ENCODE data around the gene LDLR.
"Not testable (repeated sequence)": the region's sequence is repeated elsewhere in the genome, so short reads cannot be mapped to it uniquely, and the experiment has no call there.

LDLR gene

GRCh38 chr19:11142528-11143171, 53.4 kb downstream of the LDLR start:
- no peak for DNase-seq

- DNase-seq: no peak
These were observed 56.3 kb downstream of the LDLR start for GRCh38 chr19:11145536-11145924.

DNA sequence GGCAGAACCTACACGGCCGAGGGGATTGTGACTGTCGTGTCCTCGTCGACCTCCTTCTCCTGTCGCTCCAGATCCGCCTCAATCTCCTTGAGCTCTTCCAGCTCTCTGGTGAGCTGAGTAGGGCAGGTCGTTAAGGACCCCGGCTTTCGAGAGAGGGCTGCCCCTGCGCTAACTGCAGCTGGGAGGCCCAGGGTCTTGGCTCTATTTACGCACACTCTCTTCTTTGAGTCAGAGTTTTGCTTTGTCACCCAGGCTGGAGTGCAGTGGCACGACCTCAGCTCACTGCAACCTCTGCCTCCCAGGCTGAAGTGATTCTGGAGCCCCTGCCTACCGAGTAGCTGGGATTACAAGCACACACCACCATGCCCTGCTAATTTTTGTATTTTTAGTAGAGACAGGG, 58.7 kb downstream of the LDLR start:
- DNase-seq: no peak

GRCh38 chr19:11151181-11151580, 61.9 kb downstream of the LDLR start:
- no peak for DNase-seq

- no peak for DNase-seq
These were observed 63.2 kb downstream of the LDLR start for GRCh38 chr19:11152318-11153062.

GRCh38 chr19:11154683-11155047, 65.4 kb downstream of the LDLR start:
- DNase-seq: no peak

DNA sequence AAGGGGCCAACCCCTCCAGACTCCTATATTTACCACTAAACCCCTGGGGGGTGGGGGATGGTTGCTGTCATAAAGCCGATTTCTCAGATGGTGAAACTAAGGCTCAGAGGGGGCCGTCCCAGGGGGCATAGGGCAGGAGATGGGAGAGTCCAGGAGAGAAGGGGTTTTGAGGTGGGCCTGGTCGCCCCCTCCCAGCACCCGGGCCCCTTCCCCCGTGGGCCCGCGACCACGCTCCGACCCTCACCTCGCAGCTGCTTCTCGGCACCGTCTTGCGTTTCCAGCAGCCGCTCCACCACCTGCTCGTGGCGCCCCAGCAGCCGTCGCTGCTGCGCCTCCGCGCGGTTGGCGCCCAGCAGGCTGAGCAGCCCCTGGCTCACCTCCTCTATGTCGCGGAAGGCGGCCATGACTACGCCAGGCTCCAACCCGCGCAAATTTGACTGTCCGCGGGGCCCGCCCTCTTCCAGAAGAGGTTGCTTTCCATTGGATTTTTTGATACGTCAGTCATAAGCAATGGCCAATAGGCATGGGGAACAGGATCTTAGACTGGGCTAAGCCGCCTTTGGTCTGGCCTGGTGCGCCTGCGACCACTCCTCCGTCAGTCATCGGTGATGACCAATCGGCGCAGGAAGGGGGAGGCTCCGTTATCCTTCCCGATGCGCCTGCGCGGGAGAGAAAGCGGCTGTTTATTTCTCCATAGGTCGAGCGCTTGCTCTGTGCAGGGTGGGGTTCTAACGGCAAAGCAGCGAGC, 66.3 kb downstream of the LDLR start, which contains the start of gene SPC24:
Gene SPC24, minus strand, starts transcription at position 410 of the 748 bp plus-strand sequence. Its CDS starts 6 bp downstream, at position 404.
- peak; percentile 99 for DNase-seq

- no peak for DNase-seq
These were observed 70.6 kb downstream of the LDLR start for GRCh38 chr19:11159598-11160439.

DNA sequence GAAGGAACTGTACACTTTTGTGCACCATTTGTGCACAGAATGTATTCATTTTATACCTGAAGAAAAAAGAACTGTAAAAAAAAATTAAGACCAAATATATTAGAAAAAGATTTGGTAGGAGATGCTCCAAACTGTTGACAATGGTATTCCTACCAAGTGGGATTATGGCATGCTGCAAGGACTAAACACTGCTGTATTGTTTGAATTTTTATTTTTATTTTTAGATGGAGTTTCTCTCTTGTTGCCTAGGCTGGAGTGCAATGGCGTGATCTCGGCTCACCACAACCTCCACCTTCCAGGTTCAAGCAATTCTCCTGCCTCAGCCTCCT, 71.1 kb downstream of the LDLR start:
- DNase-seq: not testable (repeated sequence)

GRCh38 chr19:11164296-11164695, 75.0 kb downstream of the LDLR start:
- no peak for DNase-seq

DNA sequence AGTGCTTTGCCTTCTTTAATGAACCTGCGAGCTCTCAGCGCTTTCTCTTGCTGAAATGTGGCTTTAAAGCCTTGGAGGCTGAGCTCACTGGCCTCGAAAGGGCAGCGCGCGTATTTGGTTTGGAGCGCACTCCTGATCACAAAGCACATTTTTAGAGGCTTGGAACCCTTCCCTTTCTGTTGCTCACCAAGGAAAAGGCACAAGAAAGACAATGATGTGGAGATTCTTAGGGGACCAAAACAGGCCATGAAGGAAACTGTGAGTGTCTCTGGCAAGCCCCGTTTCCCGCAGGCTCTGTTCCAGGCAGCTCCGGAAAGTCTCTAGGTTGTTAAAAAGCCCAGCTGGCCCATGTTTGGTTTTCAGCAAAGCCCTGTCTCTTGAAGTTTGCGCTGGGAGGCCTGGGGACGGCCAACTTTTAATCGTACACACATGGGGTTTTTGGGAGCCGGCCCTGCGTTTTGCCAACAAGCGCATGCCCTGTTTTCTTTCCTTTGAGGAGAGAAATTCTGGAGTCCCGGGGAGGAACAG, 75.7 kb downstream of the LDLR start:
- DNase-seq: no peak

DNA sequence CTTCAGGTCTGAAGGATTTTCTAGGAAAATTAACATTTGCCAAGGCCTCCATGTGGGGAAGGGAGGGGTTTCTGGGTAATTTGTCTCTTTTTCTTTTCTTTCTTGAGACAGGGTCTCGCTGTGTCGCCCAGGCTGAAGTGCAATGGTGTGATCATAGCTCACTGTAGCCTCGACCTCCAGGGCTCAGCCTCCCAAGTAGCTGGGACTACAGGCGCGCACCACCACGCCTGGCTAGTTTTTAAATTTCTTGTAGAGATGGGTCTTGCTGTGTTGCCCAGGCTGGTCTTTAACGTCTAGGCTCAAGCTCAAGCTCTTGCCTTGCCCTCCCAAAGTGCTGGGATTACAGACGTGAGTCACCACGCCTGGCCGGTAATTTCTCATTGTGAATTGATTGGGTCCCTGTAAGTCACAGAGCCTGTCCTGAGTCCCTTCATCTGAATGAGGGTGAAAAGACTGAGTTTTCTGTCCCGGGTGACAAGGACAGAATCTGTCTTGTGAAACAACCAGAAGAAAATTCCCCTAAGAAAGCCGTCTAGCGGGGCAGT, 76.3 kb downstream of the LDLR start:
- no peak for DNase-seq

DNA sequence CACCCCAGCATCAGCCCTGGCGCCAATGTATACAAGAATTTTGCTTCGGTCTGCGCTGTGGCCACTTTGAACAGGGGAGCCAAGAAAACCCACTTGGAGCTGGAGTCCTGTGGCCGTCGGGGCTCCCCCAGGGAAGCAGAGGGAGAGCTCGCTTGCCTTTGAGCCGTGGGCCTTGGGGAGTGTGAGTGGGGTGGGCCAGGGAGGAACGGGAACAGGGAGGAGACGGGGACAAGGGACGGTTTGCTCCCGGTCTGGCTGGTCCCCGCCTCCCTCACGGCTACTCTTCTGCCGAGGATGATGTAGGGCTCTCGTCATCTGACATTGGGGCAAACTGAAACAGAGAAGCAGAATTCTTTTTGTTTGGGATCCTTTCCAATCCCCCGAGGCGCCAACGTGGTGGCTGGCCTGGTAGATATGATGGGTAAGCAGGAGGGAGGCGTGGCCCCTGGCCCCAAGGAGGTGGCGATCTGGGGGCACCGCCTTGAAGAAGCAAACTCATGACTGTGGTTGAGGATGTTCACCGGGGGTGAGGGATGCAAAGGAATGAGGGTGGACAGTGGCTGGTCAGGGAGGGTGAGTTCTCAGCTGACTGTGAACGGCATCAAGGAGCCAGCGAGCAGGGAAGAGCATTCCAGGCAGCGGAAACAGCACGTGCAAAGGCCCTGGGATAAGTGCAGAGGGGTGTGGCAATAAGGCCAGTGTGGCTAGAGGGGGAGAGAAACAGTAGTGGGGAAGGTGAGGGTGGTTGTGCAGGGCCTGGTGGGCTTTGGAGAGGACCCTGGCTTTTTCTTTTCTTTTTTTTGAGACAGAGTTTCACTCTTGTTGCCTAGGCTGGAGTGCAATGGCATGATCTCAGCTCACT, 77.2 kb downstream of the LDLR start:
- no peak for DNase-seq

GRCh38 chr19:11168568-11168967, 79.3 kb downstream of the LDLR start:
- no peak for DNase-seq

DNA sequence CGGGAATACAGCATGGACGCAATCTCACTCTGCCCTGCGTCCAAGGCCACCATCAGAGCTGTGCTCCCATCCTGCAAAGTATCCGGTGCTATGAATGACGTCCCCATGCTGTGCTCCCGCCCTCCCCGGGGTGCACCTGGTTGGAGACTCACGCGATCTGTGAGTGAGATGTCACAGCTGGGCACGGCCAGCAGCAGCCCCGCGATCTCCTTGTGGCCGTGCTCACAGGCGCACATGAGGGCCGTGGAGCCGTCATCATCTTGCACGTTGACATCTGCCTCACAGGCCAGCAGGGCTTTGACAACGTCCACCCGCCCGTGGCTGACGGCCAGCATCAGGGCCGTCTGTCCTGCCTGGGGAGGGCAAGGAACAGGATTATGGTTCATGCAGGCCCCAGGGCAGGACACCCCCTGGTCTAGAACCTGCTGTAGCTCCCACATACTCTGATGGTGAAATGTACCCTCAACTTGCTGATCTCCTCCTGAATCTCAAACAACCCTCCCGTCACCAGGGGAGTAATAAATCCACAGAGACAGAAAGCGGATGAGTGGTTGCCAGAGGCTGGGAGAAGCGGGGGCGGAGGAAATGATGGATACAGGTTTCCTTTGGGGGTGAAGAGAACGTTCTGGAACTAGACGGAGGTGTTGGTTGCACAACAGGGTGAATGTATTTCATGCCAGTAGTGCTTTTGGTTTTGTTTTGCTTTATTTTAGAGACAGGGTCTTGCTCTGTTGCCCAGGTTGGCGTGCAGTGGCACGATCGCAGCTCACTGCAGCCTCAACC, 80.8 kb downstream of the LDLR start:
- no peak for DNase-seq

DNA sequence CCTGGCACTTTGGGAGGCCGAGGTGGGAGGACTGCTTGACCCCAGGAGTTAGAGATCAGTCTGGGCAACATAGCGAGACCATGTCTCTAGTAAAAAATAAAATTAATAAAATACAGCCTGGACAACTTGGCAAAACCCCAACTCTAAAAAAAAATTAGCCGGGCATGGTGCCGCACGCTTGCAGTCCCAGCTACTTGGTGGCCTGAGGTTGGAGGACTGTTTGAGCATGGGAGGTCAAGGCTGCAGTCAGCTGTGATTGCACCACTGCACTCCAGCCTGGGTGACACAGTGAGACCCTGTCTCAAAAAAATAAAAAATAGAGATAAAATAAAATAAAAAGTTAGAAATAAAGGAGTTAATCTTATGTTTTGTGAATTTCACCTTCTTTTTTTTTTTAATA, 81.9 kb downstream of the LDLR start:
- DNase-seq: no peak

- no peak for DNase-seq
These were observed 83.3 kb downstream of the LDLR start for GRCh38 chr19:11172576-11172975.

- no peak for DNase-seq
These were observed 84.4 kb downstream of the LDLR start for GRCh38 chr19:11173516-11174155.

DNA sequence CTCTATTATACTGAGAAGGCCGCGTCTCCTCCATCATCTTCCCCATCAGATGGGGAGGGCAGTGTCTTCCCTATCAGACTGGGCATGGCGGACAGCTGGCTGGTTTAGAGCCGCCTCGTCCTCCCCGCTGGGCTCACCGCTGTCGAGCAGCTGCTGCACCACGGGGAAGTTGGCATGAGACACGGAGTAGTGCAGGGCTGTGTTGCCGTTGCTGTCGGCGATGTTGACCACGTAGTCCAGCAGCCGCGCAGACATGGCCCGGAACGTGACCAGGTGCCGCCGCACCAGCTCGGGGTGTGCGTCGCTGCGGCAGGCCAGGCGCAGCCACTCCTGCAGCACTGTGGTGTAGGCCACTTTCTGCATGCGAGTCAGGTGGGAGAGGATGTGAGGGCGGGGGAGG, 85.1 kb downstream of the LDLR start:
- DNase-seq: no peak

GRCh38 chr19:11175920-11176319, 86.7 kb downstream of the LDLR start:
- no peak for DNase-seq
